Measurements from ENCODE around the gene CHD5. TPM values are rescaled to one million over a fixed set of nuclear protein-coding genes. Genes with fewer than 3 reads are reported as not detected.

Gene CHD5
- total and polyA plus RNA-seq, 2 of the 13 experiments (the other 11 are each of a cell fraction or from before 2014, with no cell fraction given): 0.02 to 0.21 TPM

DNA sequence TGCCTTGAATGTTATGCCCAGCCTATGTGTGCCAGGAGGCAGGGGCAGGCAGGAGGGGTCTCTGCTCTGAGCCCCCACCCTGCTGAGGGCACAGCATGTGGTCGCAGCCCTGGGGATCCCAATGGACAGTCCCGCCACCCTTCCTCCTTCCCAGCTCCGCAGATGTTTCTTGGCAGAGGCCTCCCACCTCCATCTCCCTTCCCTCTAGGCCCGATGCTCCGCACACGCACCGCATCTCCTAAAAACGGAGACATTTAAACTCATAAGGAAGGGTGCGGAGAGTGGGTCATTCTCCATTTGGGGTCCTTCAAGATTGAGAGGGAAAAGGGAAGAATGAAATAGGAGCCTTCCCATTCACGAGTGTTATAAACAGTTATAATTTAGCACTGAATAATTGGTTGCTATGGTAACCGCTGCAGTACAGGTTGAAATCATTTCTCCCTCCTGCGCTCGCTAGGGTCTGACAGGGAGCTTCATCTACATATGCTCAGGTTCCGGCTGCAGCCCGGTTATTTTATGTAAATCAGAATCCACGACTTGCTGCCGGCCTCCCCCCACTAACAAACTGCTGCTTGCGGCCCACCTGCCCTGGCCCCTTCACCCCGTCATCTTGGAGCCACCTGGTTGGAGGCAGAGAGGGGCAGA lies 16.0 kb downstream of the CHD5 start (continued):
- TF ChIP-seq, protein P1, sequence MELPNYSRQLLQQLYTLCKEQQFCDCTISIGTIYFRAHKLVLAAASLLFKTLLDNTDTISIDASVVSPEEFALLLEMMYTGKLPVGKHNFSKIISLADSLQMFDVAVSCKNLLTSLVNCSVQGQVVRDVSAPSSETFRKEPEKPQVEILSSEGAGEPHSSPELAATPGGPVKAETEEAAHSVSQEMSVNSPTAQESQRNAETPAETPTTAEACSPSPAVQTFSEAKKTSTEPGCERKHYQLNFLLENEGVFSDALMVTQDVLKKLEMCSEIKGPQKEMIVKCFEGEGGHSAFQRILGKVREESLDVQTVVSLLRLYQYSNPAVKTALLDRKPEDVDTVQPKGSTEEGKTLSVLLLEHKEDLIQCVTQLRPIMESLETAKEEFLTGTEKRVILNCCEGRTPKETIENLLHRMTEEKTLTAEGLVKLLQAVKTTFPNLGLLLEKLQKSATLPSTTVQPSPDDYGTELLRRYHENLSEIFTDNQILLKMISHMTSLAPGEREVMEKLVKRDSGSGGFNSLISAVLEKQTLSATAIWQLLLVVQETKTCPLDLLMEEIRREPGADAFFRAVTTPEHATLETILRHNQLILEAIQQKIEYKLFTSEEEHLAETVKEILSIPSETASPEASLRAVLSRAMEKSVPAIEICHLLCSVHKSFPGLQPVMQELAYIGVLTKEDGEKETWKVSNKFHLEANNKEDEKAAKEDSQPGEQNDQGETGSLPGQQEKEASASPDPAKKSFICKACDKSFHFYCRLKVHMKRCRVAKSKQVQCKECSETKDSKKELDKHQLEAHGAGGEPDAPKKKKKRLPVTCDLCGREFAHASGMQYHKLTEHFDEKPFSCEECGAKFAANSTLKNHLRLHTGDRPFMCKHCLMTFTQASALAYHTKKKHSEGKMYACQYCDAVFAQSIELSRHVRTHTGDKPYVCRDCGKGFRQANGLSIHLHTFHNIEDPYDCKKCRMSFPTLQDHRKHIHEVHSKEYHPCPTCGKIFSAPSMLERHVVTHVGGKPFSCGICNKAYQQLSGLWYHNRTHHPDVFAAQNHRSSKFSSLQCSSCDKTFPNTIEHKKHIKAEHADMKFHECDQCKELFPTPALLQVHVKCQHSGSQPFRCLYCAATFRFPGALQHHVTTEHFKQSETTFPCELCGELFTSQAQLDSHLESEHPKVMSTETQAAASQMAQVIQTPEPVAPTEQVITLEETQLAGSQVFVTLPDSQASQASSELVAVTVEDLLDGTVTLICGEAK (IDR thresholded peaks at IDR 0.05): no peak
- TF ChIP-seq, protein P1 (CRISPR knock-in tag; IDR thresholded peaks at IDR 0.05): no peak
- TF ChIP-seq KLF9 (CRISPR knock-in tag; IDR thresholded peaks at IDR 0.05; ENCODE audit: low read depth): no peak

Data from HepG2 (cell line).